ENCODE measurements around the gene FYN. TPM values are rescaled to one million over a fixed set of nuclear protein-coding genes. Genes with fewer than 3 reads are reported as not detected.

The FYN gene
- total RNA-seq, 2 donors from 2014 or later = 55.5 to 72.5 TPM

DNA sequence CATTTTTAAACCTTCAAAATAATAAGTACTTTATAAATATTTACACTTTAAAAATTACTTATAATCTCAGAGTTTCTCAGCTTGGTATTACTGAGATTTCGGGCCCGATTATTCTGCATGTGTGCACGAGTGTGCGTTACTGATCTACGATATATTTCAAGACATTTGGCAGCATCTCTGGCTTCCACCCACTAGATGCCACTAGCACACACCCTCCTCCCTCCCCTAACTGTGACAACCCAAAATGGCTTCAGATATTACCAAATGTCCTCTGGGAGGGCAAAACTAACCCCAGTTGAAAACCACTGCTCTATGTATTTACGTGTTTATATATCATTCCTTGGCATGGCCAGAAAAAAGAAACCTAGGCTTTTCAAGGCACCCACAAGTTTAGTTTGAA is 95.9 kb downstream of the FYN start:
- Histone ChIP-seq H3K4me3 (no peak overlapping the region), H3K27me3 (replicated peaks; ENCODE audit: insufficient read depth) (no peaks in the 10 kb centered on the region), H3K4me1 (ENCODE audit: control insufficient read depth in 1 of 2, low read depth in 2 of 2) (peaks cover 0 to 9% of the 10 kb centered on the region in 2 donors), H3K36me3 (no peaks in the 10 kb centered on the region), H3K27ac (no peak overlapping the region), H3K9me3 (no peaks in the 10 kb centered on the region)
- ATAC-seq (ENCODE audit: insufficient number of reproducible peaks, low FRiP score, low read depth) (no peak), DNase-seq (ENCODE audit: low spot score) (no peak)
- TF ChIP-seq, protein P1, sequence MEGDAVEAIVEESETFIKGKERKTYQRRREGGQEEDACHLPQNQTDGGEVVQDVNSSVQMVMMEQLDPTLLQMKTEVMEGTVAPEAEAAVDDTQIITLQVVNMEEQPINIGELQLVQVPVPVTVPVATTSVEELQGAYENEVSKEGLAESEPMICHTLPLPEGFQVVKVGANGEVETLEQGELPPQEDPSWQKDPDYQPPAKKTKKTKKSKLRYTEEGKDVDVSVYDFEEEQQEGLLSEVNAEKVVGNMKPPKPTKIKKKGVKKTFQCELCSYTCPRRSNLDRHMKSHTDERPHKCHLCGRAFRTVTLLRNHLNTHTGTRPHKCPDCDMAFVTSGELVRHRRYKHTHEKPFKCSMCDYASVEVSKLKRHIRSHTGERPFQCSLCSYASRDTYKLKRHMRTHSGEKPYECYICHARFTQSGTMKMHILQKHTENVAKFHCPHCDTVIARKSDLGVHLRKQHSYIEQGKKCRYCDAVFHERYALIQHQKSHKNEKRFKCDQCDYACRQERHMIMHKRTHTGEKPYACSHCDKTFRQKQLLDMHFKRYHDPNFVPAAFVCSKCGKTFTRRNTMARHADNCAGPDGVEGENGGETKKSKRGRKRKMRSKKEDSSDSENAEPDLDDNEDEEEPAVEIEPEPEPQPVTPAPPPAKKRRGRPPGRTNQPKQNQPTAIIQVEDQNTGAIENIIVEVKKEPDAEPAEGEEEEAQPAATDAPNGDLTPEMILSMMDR (IDR thresholded peaks at IDR 0.05) = no peak

DNA sequence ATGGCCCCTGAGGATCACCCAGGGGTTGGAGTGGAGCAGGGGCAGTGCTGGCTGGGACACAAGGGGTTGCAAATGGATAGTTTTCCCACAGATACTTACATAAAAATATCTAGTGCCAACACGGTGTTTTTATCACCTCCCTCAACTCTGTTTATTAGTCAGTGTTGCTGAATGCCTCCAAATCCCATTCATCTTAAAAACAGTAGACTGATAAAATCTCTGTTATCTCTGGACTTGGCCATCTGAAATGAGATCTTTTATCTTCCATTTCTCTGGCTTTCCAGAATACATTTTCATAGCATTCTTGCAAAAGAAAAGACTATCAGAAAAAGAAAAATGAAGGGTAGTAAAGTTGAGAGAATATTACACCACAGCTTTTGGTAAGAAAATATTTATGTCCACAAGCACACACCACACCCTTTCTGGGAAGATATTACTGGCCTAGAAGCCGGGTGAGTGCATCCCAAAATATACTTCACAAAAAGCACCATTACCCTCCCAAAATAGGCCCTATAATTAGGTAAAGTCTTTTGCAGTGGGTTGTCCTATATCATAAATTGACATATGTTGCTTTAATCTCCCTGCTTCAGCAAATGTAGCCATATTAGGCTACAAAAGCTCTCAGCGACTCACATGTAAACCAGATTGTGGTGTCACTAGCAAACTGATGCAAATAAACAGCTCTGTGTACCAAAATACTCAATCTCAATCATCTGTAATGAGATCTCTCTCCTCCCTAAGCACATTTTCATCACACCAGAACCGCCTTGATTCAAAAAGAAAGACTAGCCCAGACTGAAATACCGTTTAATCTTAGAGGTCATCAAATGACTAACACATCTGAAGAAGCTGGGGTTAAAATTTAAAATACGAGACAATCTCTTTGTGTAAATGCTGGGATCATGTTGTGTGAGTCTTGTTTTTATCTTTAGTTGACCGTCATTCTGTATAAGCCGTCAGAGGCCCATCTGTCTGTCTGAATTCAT is 96.7 kb downstream of the FYN start:
- H3K36me3 ChIP-seq = no peaks in the 10 kb centered on the region
- H3K27me3 ChIP-seq (replicated peaks; ENCODE audit: insufficient read depth) = no peaks in the 10 kb centered on the region
- no peak overlapping the region for H3K27ac ChIP-seq
- ATAC-seq (ENCODE audit: insufficient number of reproducible peaks, low FRiP score, low read depth) (no peak), DNase-seq (ENCODE audit: low spot score) (no peak)
- TF ChIP-seq, protein P1 (IDR thresholded peaks at IDR 0.05) = no peak
- no peaks in the 10 kb centered on the region for H3K9me3 ChIP-seq
- peaks cover 0 to 7% of the 10 kb centered on the region in 2 donors for H3K4me1 ChIP-seq (ENCODE audit: control insufficient read depth in 1 of 2, low read depth in 2 of 2)
- no peak overlapping the region for H3K4me3 ChIP-seq

DNA sequence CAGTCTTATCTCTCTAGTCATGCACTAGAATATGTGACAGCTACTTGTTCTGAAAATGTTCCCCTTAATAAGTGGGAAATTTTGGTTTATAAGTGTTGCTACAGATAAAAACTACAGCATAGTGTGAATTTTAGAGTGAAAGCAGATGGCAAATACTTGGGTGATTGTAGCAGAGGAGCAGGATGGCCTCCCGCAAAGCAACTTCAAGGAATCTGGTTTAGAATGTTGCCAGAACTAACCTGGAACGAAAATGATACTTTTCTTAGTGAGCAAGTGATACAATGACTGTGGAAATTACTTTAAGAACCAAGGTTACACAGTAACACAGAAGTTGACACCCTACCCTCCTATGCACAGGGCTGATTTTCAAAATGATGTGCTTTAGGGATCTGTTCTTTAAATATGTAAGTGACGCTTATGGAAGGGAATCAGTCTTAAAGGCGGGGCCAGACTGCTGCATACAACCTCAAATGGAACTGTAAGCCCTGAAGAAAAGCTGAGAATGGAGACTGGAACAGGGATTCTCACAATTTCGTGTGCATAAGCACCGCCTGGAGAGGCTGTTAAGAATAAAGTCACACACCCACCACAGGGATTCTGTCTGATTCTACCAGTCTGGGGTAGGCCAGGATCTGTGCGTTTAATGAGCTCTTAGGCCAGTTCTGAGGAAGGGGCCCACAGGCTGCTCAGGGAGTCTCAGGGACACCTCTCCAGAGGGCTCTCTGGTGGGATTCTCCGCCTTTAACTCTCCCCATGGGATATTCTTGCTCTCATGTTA is 97.9 kb downstream of the FYN start:
- Histone ChIP-seq H3K4me3 (no peak overlapping the region), H3K9me3 (no peaks in the 10 kb centered on the region), H3K27ac (no peak overlapping the region), H3K4me1 (ENCODE audit: control insufficient read depth in 1 of 2, low read depth in 2 of 2) (no peaks in the 10 kb centered on the region), H3K27me3 (replicated peaks; ENCODE audit: insufficient read depth) (no peaks in the 10 kb centered on the region), H3K36me3 (no peaks in the 10 kb centered on the region)
- ATAC-seq (ENCODE audit: insufficient number of reproducible peaks, low FRiP score, low read depth) (no peak), DNase-seq (ENCODE audit: low spot score) (no peak)
- TF ChIP-seq, protein P1 (IDR thresholded peaks at IDR 0.05) = no peak

DNA sequence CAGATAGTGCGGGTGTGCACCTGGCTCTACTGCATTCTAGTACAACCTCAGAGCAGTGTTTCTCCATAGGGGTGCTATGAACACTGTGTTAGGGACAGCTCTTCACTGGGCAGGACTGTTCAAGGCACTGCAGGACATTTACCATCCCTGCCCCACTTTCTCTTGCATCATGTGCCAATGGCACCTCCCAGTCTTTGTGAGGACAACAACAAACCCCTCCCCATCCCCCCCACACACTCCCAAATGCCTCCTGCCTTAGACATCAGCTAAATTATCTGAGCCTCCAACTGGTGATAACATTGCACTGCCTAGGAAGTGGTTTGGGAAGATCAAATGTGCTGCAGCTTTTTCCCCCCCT is 98.9 kb downstream of the FYN start:
- no peak overlapping the region for H3K4me3 ChIP-seq
- no peaks in the 10 kb centered on the region for H3K9me3 ChIP-seq
- H3K27me3 ChIP-seq (replicated peaks; ENCODE audit: insufficient read depth) = no peaks in the 10 kb centered on the region
- ATAC-seq (ENCODE audit: insufficient number of reproducible peaks, low FRiP score, low read depth) = no peak
- no peak overlapping the region for H3K27ac ChIP-seq
- H3K36me3 ChIP-seq = no peaks in the 10 kb centered on the region
- TF ChIP-seq, protein P1 (IDR thresholded peaks at IDR 0.05) = no peak
- DNase-seq (ENCODE audit: low spot score) = no peak
- no peaks in the 10 kb centered on the region for H3K4me1 ChIP-seq (ENCODE audit: control insufficient read depth in 1 of 2, low read depth in 2 of 2)

Measured in thoracic aorta (tissue), 2 donors.